Measurements from ENCODE around the gene COMT.

DNA sequence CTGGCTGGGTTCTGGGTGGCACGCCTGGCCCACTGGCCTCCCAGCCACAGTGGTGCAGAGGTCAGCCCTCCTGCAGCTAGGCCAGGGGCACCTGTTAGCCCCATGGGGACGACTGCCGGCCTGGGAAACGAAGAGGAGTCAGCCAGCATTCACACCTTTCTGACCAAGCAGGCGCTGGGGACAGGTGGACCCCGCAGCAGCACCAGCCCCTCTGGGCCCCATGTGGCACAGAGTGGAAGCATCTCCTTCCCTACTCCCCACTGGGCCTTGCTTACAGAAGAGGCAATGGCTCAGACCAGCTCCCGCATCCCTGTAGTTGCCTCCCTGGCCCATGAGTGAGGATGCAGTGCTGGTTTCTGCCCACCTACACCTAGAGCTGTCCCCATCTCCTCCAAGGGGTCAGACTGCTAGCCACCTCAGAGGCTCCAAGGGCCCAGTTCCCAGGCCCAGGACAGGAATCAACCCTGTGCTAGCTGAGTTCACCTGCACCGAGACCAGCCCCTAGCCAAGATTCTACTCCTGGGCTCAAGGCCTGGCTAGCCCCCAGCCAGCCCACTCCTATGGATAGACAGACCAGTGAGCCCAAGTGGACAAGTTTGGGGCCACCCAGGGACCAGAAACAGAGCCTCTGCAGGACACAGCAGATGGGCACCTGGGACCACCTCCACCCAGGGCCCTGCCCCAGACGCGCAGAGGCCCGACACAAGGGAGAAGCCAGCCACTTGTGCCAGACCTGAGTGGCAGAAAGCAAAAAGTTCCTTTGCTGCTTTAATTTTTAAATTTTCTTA, 27.8 kb downstream of the COMT start:
- TF ChIP-seq, protein P1, sequence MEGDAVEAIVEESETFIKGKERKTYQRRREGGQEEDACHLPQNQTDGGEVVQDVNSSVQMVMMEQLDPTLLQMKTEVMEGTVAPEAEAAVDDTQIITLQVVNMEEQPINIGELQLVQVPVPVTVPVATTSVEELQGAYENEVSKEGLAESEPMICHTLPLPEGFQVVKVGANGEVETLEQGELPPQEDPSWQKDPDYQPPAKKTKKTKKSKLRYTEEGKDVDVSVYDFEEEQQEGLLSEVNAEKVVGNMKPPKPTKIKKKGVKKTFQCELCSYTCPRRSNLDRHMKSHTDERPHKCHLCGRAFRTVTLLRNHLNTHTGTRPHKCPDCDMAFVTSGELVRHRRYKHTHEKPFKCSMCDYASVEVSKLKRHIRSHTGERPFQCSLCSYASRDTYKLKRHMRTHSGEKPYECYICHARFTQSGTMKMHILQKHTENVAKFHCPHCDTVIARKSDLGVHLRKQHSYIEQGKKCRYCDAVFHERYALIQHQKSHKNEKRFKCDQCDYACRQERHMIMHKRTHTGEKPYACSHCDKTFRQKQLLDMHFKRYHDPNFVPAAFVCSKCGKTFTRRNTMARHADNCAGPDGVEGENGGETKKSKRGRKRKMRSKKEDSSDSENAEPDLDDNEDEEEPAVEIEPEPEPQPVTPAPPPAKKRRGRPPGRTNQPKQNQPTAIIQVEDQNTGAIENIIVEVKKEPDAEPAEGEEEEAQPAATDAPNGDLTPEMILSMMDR (conservative IDR thresholded peaks at IDR 0.05; ENCODE audit: low read length) = no peak
- no peak for TF ChIP-seq EZH2phosphoT487 (IDR thresholded peaks at IDR 0.05; ENCODE audit: borderline replicate concordance, low read depth, low read length)
